GM13976 (cell line): Measurements from ENCODE around the gene POLR3E.

ENCODE experiments used
- DNase-seq: peaks from one replicate; pipeline ENCODE4 v3.0.0; 2012; ENCODE audit warnings: low spot score
- in situ Hi-C: fragments of 300-500 bp; cut with MboI; formaldehyde crosslinking; loops from one replicate; pipeline ENCODE4 v1.12.0; 2022; ENCODE audit warnings: low sequenced_read_pairs, mixed read lengths, inconsistent platforms; ENCODE audit not compliant: unreplicated experiment
- TF ChIP-seq, protein P1 (sequence below): IDR thresholded peaks from 2 replicates; pipeline ENCODE4 v1.5.1; 2012; ENCODE audit warnings: borderline replicate concordance, mild to moderate bottlenecking; ENCODE audit not compliant: insufficient read depth; ENCODE audit errors: extremely low read depth, missing control alignments, control extremely low read depth

Gene POLR3E

DNA sequence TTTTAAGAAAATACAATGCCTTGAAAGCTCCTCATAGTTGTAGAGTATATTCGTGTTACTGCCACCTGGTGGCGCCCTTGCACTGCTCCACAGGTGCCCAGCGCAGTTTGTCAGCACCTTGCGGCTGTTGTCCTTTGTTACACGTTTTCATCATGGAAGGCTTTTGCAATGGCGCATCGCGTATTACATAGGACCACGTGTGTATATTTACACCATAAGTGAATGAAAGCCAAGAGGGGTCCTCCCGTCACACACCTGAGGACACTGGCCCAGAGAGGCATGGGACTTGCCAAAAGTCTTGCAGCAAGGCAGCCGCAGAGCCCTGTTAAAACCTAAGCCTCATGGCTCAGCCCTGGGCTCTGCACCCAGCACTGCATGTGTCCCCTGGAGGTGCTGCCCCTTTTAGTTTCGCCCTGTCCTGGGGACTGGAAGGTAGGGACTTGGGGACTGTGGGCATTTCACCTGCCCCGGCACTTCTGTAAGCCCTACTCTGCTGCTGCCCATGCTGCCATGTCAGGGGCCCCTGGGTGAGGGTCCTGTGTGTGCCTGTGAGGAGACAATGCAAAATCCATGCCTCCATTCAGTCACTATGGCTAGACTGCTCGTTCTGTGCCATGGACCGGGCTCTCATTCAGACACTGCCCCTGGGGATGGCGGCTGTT lies 24.3 kb downstream of the POLR3E start:
- in situ Hi-C loops, result loop anchor here (10.0 kb wide), 1 partner anchor 1017 kb away; no protein-coding TSS in a partner anchor
- peak; percentile 86 for DNase-seq
- TF ChIP-seq, protein P1, sequence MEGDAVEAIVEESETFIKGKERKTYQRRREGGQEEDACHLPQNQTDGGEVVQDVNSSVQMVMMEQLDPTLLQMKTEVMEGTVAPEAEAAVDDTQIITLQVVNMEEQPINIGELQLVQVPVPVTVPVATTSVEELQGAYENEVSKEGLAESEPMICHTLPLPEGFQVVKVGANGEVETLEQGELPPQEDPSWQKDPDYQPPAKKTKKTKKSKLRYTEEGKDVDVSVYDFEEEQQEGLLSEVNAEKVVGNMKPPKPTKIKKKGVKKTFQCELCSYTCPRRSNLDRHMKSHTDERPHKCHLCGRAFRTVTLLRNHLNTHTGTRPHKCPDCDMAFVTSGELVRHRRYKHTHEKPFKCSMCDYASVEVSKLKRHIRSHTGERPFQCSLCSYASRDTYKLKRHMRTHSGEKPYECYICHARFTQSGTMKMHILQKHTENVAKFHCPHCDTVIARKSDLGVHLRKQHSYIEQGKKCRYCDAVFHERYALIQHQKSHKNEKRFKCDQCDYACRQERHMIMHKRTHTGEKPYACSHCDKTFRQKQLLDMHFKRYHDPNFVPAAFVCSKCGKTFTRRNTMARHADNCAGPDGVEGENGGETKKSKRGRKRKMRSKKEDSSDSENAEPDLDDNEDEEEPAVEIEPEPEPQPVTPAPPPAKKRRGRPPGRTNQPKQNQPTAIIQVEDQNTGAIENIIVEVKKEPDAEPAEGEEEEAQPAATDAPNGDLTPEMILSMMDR, result peak; percentile 60

- DNase-seq, result no peak
- in situ Hi-C loops, result loop anchor here (10.0 kb wide), 1 partner anchor 1017 kb away; no protein-coding TSS in a partner anchor
- TF ChIP-seq, protein P1, result no peak
These were observed 24.8 kb downstream of the POLR3E start for GRCh38 chr16:22322021-22322471.

DNA sequence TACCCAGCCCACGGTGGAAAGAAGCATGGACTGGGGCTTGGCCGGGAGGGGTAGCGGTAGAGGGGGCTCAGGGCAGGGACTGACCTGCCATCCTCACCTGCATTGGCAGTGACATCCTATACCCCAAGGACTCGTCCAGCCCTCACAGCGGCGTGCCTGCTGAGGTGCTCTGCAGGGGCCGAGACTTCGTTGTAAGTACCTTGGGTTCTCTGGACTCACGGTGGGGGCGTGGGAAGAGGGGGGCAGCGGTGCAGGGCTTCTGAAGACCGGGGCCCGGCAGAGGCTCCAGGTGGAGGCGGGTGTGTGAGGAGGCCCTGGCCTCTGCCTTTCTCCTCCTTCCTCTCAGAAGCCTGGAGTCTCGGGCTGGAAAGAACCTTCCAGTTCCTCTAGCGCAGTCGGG lies 25.5 kb downstream of the POLR3E start:
- TF ChIP-seq, protein P1, result no peak
- DNase-seq, result no peak
- in situ Hi-C loops, result loop anchor here (10.0 kb wide), 1 partner anchor 1018 kb away; no protein-coding TSS in a partner anchor

- TF ChIP-seq, protein P1, result no peak
- in situ Hi-C loops, result loop anchor here (10.0 kb wide), 1 partner anchor 1019 kb away; no protein-coding TSS in a partner anchor
- no peak for DNase-seq
These were observed 26.2 kb downstream of the POLR3E start for GRCh38 chr16:22323173-22323958.

DNA sequence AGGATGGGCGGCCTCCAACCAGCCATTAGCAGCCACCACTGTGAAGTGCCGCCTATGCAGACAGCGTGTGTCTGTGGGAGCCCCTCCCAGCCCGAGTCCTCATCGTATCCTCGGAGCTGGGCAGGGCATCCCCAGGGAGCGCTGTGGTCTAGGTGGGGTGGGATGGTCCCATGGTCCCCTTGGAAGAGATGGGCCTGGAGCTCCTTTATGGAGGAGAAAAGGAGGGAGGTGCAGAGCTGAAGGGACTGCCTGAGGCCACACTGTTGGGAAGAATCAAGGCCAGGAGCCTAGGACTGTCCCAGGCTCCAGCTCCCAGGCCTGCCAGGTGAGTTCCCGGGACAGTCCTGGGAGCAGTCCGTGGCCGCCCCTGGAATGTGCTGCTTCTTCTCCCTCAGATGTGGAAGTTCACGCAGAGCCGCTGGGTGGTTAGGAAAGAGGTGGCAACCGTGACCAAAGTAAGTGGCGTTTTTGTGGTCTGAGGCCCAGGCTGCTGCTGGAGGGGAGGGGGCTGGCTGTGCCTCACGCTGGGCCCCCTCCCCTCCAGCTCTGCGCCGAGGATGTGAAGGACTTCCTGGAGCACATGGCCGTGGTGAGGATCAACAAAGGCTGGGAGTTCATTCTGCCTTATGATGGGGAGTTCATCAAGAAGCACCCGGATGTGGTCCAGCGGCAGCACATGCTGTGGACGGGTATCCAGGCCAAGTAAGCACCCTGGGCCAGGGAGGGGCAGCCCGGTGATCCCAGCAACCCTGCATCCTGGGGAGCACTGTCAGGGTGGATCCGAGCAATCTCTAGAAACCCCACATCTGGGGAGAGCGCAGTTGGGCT lies 27.0 kb downstream of the POLR3E start:
- TF ChIP-seq, protein P1, result no peak
- in situ Hi-C loops, result loop anchor here (10.0 kb wide), 1 partner anchor 1019 kb away; no protein-coding TSS in a partner anchor
- no peak for DNase-seq
